Measurements from ENCODE around the gene CFAP90.

CFAP90 gene

DNA sequence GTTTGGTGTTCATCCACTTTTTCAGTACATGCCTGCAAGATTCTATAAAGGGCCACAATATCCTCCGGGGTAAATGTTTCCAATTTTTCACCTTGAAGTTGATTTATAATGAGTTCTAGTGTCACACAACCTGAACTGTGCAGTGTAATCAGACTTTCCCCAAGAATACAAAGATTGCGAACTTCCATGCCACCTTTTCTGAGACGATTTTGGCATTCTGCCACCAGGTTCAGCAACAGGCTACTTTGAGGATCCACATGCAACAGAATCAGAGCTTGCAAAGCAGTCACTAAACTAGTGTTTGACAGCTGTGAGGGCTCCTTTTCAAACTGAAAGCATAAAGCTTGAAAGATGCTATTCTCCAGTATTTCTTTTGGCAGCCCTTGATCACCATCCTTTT lies 16.3 kb upstream of the CFAP90 start:
- Histone ChIP-seq H3K4me3 (ENCODE audit: low read depth in 1 of 2, low read length in 1 of 2) (no peak overlapping the region), H3K27me3 (no peaks in the 10 kb centered on the region), H3K27ac (no peak overlapping the region), H3K36me3 (peaks cover 6% of the 10 kb centered on the region), H3K9me3 (no peaks in the 10 kb centered on the region), H3K4me1 (ENCODE audit: control insufficient read depth in 1 of 2, insufficient read depth in 1 of 2, low read depth in 1 of 2, low read length in 1 of 2) (peaks cover 13 to 14% of the 10 kb centered on the region in 2 experiments)
- TF ChIP-seq, protein P1, sequence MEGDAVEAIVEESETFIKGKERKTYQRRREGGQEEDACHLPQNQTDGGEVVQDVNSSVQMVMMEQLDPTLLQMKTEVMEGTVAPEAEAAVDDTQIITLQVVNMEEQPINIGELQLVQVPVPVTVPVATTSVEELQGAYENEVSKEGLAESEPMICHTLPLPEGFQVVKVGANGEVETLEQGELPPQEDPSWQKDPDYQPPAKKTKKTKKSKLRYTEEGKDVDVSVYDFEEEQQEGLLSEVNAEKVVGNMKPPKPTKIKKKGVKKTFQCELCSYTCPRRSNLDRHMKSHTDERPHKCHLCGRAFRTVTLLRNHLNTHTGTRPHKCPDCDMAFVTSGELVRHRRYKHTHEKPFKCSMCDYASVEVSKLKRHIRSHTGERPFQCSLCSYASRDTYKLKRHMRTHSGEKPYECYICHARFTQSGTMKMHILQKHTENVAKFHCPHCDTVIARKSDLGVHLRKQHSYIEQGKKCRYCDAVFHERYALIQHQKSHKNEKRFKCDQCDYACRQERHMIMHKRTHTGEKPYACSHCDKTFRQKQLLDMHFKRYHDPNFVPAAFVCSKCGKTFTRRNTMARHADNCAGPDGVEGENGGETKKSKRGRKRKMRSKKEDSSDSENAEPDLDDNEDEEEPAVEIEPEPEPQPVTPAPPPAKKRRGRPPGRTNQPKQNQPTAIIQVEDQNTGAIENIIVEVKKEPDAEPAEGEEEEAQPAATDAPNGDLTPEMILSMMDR (IDR thresholded peaks at IDR 0.05): no peak

DNA sequence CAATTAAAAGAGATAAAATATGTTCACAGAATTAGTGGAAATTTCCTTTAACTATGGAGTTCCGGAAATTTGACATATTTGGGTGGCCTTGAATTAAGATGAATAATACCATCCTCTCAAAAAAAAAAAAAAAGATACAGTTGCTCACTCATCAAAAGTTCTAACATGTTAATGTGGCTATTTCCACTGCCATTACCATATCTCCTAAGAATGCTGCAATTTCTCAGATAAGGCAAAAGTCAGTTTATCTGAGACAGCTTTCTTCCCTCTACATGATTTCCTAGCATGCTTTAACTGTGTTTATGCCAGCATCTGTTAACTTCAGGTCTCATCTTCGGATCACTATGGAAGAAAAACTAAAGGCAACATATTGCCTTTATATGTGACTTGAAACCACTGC lies 15.3 kb upstream of the CFAP90 start:
- H3K27ac ChIP-seq: no peak overlapping the region
- H3K4me1 ChIP-seq (ENCODE audit: control insufficient read depth in 1 of 2, insufficient read depth in 1 of 2, low read depth in 1 of 2, low read length in 1 of 2): peaks cover 13 to 14% of the 10 kb centered on the region in 2 experiments
- H3K9me3 ChIP-seq: no peaks in the 10 kb centered on the region
- TF ChIP-seq, protein P1 (IDR thresholded peaks at IDR 0.05): no peak
- H3K27me3 ChIP-seq: no peaks in the 10 kb centered on the region
- H3K4me3 ChIP-seq (ENCODE audit: low read depth in 1 of 2, low read length in 1 of 2): no peak overlapping the region
- H3K36me3 ChIP-seq: peaks cover 17% of the 10 kb centered on the region

DNA sequence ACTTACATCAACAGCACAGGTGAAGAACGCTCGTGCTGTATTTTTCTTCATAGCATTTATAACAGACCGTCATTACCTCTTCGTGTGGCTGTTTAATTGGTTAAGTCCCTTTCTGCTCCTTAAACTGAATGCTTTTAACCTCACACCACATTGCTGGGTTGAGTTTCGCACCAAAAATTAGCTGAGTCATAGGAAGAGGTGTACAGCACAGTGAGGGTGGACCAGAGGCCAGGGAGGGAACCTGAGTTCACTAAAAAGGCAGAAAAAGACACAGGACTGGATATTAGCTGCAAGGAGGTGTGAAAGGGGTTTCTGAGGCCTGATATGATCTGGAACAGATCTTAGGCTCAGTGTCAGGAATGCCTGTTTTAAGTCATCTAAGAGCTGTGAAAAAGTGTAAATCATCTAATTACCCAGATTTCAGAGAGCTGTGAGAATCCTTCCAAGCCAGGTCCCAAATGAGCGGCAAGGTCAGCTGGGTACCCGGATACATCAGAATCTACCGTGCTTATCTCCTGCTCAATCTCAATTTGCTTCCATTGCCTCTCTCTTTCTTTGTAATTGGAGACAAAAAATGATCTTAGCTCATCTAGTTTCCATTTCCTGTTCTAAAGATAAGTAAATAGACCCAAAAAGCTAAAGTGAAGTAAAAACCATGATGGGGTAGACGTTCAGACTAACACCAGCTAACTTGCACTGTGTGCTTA lies 7.1 kb upstream of the CFAP90 start:
- TF ChIP-seq, protein P1 (IDR thresholded peaks at IDR 0.05): no peak
- Histone ChIP-seq H3K27ac (no peak overlapping the region), H3K4me1 (ENCODE audit: control insufficient read depth in 1 of 2, insufficient read depth in 1 of 2, low read depth in 1 of 2, low read length in 1 of 2) (no peaks in the 10 kb centered on the region), H3K4me3 (ENCODE audit: low read depth in 1 of 2, low read length in 1 of 2) (no peak overlapping the region), H3K27me3 (peaks cover 10% of the 10 kb centered on the region), H3K36me3 (peaks cover 48% of the 10 kb centered on the region), H3K9me3 (no peaks in the 10 kb centered on the region)

DNA sequence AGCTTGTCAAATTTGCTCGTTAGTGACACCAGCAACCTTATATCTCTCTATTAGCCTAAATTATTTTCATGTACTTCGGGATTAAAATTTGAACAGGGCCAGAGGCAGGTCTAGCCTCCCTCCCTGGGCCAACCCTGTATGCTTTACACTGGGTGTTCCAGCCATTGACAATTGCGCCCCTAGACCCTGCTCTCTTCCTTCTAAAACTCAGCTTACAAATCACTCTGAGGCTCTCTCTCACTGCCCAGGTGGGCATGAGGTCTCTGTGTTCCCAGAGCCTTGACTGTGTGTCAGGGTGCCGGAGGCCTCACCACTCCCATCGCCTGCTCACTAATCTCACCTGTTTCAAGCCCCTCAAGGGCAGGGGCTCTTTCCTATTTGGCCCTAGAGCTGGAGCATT lies 6.4 kb upstream of the CFAP90 start:
- TF ChIP-seq, protein P1 (IDR thresholded peaks at IDR 0.05): no peak
- H3K9me3 ChIP-seq: no peaks in the 10 kb centered on the region
- H3K27me3 ChIP-seq: peaks cover 17% of the 10 kb centered on the region
- no peaks in the 10 kb centered on the region for H3K4me1 ChIP-seq (ENCODE audit: control insufficient read depth in 1 of 2, insufficient read depth in 1 of 2, low read depth in 1 of 2, low read length in 1 of 2)
- H3K27ac ChIP-seq: no peak overlapping the region
- H3K4me3 ChIP-seq (ENCODE audit: low read depth in 1 of 2, low read length in 1 of 2): no peak overlapping the region
- H3K36me3 ChIP-seq: peaks cover 43% of the 10 kb centered on the region

DNA sequence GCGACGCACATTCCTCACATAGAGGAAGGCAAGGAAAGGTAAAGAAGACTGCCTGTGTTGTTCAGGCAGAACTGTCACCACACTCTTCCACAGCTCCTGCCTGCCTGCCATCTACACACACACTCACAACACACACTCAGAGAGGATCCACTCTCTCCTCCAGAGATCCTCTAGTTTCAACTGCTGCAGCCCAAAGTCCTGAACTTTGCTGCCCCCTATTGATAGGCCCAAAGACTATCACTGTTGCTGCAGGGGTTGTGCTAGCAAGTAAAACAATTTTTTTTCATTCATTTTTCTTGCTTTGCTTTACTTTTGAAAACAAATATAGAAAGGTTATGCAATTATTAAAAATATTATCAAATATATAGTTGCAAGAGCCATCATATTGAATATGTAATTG lies 5.9 kb upstream of the CFAP90 start:
- Histone ChIP-seq H3K9me3 (no peaks in the 10 kb centered on the region), H3K27ac (no peak overlapping the region), H3K4me1 (ENCODE audit: control insufficient read depth in 1 of 2, insufficient read depth in 1 of 2, low read depth in 1 of 2, low read length in 1 of 2) (no peaks in the 10 kb centered on the region), H3K4me3 (ENCODE audit: low read depth in 1 of 2, low read length in 1 of 2) (no peak overlapping the region), H3K27me3 (peaks cover 22% of the 10 kb centered on the region), H3K36me3 (peaks cover 38% of the 10 kb centered on the region)
- TF ChIP-seq, protein P1 (IDR thresholded peaks at IDR 0.05): no peak
